ENCODE data around the gene ZNF232.
"Not testable (repeated sequence)": the region's sequence is repeated elsewhere in the genome, so short reads cannot be mapped to it uniquely, and the experiment has no call there.

- TF ChIP-seq CTCF, EZH2phosphoT487 (IDR thresholded peaks at IDR 0.05; ENCODE audit: low read length): not testable (repeated sequence)
These were observed 31.2 kb upstream of the ZNF232 start for GRCh38 chr17:5142877-5143276.
